Activated naive CD4-positive, alpha-beta T cell treated with anti-CD3 and anti-CD28 coated beads, Interleukin-2, amount 50 U/mL, for 16 hours (primary cell): ENCODE measurements around the gene CD5L.

Experiments used
- DNase-seq: peaks from one replicate; pipeline ENCODE4 v3.0.0-alpha.2; 2020

Gene CD5L

DNA sequence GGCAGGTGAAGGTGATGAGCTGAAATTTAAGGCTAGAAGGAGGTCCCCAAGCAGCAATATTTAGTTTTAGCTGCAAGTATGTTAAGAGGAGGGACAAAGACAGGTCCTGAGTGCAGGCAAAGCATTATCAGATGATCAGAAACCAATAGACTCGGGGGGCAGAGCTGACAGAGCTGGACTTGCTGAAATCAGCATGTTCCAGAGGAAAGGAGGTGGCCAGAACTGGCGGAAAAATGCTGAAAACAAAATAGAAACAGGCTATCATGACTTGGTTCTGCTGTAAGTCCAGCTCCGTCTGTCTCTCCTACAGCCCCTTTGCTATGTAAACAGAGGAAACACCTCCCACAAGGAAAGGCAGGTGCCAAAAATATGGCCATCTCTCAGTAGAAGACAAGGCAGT is at the start of gene CD5L:
Gene CD5L (minus strand): TSS at position 101 of the 400 bp plus-strand sequence. CDS start 107 bp downstream, outside the sequence.
- no peak for DNase-seq

DNA sequence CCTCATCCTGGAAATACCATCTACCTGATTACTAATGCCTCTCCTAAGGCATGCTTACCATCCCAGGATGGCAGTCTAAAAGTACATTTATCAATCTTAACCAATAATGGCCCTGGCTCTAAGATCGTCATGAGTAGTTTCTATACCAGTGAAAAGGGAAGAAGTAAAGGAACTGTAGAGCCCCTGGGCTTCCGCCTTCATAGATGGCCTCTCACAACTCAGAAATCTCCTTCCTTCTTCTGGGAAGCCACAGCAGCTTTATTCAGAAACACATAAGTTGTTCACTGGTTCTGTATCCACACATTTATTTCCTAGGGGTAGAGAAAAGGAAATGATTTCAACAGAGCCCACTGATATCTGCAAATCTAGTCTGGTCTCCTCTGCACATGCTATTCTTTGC is 41.0 kb upstream of the CD5L start:
- no peak for DNase-seq

DNA sequence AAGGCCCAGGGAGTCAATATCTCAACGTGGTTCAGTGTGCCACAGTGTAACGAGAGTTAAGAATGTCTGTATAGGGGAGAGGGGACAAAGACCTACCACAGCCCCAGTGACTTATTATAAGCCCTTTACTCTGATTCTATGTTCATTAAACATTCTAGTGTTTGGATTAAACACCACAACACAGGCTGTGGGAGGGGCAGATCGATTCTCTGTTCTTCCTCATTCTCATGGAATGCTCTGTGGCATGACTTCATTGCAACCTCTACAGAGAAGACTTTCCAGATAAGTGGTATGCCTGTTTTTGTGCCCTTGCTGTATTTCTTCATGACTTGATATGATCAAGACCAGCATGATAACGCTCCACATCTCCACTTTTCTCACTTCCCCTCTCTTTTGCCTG is 39.0 kb upstream of the CD5L start:
- DNase-seq, result no peak

DNA sequence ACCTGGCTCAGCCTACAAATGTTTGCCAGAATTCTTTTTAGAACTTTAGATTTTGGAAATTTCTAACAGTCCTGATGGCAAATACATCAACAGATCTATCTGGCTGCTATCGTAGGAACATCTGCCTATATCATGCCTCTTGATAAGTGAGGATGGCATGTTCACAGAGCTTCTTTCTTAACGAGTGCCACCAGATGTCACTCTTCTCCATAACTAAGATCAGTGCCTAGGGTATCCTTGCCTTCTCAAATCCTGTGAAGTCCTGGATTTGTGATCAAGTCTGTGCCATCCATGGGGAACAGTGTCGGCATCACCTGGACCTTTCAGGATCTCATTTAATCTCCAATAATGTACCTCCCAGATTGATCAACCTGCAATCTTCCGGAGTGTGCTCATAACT is 36.5 kb upstream of the CD5L start:
- no peak for DNase-seq

DNA sequence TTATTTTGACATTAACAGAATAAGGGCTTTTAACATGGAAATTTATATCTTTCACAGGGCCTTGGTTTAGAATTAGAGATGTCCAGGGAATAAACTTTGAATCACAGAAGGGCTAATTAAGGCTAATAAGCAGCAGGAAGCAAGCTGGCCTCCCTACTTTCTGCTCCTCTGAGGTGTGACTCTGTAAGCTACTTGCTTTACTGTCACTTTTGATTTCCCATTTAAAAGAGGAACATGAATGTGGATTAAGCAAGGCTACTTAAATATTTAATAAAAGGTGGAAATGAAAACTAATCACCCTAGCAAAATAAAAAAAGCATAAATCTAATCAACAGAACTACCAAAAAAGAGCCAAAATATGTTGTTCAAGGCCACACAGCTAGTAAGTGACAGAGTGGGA is 28.9 kb upstream of the CD5L start:
- no peak for DNase-seq

DNA sequence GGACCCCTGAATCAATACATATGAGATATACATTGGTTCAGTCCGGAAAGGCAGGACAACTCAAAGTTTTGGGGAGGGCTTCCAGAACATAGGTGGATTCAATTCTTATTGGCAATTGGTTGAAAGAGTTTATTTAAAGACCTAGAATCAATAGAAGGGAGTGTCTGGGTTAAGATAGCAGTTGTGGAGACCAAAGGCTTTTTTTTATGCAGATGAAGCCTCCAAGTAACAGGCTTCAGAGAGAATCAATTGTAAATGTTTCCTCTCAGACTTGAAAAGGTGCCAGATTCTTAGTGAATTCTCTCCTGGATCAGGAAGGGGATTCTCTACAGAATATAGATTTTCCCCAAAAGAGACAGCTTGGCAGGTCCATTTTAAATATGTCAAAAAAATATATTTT is 27.0 kb upstream of the CD5L start:
- DNase-seq, result no peak

DNA sequence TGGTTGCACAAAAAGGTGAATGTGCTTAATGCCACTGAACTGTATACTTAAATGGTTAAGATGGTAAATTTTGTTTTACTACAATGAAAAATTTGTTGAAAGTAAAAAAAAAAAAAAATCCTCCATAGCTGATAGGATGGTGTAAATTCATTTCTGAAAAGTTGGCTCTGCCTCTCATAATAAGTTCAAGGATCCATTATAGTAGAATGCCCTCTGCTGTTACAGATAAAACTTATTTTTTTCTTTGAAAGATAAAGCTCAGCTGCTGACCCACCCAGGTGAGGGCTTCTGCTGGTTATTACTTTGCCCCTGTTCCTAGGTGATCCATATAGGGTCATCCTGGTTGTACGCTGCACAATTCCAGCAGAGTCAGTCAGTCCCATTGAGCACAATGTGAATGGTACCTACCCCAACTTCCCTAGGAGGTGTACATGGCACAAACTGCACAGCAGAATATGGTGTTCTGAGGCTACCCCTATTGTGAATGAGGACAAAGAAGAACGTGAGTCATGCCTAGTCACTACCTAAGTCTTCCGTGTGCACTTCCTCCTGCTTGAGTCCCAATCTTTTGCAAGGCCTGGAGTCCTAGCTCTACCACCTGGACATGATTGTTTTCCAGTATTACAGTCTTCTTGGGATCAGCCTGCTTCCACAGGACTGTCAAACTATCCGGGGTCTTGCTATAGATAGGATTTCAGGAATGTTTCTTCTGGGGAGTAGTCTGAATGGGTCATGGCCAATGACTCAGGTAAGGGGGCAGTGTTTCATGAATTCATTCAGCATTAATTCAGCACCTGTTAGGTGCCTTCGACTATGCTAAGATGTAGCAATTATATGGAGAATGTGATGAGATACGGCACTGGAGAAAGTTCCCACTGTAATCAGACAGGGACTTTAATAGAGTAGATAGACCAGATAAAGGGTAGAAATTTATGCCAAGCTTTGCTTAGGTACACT is 20.8 kb upstream of the CD5L start:
- no peak for DNase-seq

DNA sequence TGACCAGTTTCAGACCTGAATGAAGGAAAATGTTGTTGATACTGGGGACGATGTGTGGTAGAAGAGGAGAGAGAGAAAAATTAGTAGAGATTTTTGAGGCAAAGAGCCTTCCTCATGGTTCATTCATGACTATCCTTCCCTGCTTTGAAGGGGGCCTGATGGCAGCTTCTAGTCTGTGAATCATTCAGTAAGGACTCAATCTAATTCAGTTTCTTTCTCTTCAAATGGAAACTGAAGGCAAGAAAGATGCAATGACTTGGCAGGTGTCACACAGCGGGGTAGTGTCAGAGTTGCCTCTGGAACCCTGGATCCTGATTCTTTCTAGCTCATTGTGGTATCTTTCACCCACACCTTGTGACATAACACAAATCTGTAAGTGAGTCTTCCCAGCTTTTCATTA is 14.9 kb upstream of the CD5L start:
- DNase-seq, result no peak

DNA sequence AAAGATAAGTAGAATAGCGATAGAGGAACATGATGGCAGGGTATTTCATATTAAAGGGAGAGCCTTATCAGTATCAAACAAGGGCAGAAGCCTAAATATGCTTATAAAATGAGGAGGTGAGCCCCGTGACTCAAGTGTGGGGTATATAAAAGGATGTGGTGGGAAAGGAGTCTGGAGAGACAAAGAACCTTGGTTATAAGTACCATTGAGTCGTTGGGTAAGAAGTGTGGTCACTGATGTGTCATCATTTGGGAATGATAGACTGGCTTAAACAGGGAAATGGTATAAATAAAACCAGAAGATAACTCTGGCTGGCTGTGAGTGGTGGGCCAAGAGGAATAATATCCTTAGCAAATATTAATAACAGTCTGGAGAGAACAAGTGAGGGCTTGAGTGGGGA is 10.9 kb upstream of the CD5L start:
- DNase-seq, result no peak

DNA sequence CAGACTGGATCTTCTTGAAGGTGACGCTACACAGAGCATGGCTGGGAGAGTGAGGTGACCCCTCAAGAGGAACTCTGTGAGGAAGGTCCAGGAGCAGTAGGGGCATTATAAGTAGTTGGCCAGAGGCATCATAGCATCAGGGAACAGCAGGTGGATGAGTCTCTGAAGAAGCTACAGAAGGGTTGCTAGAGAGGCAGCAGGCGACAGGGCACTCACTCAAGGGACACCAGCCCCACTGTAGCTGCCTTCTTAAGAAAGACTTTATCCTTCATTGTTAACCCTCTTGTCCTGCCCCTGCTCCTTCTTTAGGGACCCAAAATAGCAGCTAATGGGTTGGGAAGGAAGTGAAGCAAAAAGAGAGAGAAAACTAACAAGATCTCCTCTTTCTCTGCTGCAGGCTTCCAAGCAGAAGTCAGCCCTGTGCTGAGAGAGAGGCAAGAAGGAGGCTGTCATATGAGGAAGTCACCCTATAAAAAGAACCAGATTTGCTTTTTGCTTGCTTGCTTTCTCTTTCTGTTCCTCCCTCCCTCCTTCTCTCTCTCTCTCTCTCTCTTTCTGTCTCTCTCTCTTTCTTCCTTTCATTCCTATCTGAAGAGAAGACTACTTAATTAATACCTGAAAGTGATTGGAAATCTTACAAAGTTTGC is 7.7 kb upstream of the CD5L start:
- DNase-seq, result no peak

DNA sequence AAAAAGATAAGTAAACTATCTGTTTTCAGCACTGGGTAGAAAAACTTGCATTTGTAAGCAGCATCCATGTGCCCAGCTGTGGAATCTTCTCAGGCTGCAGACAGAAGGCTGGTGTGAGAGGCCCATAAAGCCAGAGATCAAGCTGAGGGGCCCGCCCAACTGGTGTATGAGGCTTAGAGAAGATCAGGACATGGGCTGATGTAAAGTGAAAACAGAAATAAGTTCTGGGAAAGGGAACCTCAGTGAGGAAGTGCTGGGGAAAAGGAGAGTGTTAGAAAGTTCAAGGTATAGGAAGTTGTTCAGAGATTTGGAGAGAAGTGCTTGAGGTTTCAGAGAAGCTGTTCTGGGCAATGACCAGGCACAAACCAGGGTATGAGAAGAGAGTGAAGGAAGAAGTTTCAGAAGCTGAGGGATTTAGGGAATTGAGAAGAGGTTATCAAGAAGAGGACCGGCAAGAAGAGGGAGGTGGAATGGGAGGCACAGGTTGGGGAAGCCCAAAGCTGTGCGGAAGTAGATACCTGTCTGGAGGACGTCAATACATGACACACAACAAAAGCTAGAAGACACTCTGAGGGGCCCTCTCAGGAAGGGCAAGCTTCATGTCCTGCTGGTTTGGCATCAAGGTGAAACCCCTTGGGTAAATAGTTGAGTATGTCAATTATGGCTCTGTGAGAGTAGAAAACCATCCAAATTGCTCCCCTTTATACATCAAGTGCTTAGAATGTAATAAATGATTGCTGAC is 2.7 kb upstream of the CD5L start:
- DNase-seq, result no peak

DNA sequence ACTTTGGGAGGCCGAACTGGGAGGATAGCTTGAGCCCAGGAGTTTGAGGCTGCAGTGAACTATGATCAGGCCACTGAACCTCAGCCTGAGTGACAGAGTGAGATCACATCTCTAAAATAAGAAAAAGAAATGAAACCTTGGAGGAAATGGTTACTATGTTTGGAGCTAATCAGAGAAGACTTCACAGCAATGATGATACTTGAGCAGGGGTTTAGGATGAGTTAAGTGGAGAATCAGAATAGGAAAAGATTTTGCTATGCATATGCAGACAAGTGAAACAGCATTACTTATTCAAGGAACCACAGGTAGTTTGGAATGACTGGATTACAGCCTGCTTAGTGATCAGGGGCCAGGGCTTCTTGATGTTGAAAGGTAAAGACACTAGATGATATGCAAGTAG is 1.3 kb upstream of the CD5L start:
- DNase-seq, result no peak

DNA sequence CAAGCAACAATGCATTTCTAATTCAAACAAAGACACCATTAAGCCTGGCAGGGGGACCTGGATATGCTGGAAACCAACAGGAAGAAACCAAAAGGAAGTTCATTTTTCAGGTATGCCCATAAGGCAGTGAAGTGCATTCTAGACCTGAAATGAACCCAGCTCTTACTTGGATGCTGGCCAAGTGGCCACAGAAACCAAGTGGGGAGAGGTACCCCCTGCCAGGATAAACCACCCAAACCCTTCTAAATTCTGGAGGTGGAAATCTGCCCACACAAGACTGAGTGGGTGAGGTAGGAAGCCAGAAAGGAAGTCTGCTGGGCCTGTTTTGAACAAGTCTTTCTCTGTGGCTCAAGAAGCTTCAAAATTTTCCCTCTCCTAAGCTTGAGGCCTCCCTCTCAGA is 2.6 kb downstream of the CD5L start:
- DNase-seq, result no peak

DNA sequence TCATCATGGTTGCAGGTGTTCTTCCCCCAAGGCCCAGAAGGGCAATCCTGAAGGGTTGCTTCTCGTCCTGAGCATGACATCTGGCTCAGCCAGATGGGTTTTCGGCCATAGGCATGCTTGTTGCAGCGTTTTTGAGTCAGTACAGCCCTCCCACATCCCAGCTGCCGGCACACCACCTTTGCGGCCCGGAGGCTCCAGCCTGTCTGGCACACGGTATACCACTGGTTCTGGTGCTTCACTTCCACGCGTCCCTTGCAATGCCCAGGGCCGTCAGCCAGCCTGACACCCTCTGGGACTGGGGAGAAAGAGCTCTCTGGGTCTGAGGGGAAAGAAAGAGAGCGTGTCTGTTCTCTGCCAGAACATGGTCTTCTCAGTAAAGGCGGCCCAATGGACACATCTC is 7.2 kb downstream of the CD5L start:
- DNase-seq, result no peak

DNA sequence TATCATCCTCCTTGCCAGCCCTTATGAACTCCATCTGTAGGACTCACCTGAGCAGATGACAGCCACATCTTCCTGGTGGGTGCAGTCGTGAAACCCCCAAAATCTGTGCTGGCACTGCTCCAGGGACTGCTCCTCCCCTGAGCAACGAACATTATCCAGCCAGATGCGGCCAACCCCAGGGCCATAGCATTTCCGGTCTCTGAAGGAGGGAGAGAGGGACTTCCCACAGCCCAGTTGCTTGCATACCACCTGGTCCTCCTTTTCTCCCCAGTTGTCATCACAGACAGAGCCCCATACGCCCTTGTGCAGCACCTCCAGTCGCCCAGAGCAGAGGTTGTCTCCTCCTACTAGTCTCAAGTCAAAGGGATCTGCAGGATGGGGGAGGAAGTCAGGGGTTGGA is 8.5 kb downstream of the CD5L start:
- no peak for DNase-seq

DNA sequence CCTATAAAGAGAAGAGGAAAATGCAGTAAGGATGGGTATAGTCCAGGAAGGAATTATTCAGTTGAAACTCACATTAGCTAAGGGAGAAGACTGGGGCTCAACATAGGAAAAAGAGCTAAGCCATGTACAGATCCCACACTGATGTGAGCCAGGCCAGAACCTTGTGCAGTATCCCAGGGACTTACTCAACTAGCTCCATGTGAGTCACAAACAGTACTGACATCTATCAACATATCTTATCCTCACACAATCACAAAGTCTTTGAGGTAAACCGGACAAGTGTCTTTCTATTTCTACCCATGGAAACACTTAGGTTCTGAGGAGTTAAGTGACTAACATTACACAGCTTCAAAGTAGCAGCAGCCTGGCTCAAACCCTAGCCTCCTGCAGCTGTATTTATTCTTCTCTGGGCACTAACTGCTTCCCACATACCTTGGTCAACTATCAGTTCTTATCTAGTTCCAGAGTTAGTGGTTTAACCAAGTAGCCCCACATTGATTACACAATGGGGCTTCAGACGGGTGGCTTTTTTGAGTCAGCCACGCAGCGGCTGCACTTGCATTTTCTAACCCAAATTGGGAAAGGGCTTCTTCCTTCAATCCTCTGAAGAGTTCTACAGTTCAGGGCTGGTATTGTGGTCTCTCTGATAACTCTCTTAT is 9.5 kb downstream of the CD5L start:
- DNase-seq, result no peak

DNA sequence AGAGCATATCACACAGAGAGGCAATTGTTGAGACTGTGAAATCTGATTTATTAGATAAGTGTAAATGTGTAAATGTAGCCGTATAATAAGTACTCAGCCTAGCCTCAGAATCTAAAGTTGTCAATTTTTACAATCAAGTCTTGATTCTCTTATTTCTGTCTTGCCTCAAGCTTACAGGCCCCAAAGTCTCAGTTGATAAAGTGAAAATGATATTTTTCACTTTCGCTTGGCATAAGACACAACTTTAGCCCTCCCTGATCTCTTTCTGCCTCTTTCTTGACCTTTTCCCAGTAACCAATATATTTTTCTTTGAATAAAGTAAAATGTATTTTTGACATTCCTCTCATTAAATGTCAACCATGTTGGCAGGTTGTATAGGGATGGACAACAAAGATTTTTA is 10.7 kb downstream of the CD5L start:
- DNase-seq, result no peak

DNA sequence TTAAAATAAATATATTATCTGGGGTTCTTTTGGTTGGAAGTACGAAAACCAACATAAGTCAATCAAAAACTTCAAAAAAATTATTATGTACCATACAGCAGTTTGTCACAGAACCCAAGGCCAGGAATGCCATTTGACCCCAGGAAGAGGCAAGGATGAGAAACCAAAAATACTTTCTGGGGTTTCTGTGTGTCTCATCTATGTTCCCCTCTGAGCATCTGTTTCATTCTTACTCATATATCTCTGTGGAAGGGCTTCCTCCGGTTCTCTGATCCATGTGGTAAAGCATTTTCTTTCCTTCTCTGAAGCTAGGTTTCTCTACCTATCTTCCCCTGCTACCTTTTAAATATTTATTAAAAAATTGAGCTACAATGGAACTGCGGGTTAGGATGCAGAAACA is 11.9 kb downstream of the CD5L start:
- DNase-seq, result no peak

DNA sequence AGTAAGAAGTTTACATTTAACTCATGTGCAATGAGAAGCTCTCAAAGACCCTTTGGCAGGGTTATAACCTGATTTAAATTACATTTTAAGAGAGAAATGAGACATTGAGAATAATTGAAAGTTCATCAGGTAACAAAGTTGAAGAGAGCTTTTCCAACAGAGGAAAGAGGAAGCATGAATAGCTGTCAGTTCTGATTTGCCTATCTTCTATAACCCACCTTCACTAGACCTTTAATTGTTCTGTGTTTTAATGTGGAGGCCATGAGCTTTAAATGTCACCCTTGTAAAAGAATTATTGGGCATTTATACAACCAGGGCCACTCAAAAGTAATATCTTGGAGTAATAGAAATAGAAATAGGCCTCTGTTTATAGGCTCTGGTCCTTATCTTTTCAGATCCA is 12.4 kb downstream of the CD5L start:
- DNase-seq, result no peak

DNA sequence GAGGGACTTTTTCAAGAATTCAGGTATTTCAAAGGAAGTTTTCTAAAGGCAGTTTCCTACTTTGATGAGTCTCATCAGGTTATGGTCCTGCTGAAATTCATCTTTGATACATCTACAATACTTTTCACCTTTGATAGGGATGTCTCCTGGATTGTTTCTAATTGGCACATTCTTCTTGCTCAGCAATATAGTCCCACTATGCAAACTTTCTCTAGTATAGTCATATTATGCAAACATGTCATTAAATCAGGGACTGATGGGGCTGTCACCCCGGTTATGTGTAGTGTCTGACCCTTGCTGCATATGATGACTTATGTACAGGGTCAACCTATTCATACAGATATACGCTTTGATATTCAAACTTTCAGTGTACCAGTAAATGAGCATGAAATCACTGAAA is 21.3 kb downstream of the CD5L start:
- no peak for DNase-seq

DNA sequence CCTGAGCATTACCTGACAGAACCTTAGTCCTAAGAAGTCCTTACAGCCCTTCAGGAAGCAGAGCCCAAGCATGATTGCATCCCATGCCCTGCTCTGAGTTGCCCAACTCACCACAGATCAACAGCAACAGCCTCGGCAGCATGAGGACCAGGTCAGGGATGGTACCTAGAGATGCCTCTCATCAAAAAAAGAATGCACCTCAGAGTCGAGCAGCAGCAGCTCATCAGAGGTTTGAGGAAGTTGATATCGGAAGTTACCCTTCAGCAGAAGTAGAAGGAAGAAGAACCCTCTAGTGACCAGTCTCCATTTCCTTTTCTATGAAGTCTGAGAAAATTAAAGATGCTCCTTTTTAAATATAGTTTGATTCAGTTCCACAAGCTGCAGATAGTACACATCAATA is 21.7 kb downstream of the CD5L start, which contains the start of gene FCRL1:
Gene FCRL1 (minus strand): TSS at position 225 of the 400 bp plus-strand sequence. CDS start 83 bp downstream, at position 142.
- DNase-seq, result no peak

DNA sequence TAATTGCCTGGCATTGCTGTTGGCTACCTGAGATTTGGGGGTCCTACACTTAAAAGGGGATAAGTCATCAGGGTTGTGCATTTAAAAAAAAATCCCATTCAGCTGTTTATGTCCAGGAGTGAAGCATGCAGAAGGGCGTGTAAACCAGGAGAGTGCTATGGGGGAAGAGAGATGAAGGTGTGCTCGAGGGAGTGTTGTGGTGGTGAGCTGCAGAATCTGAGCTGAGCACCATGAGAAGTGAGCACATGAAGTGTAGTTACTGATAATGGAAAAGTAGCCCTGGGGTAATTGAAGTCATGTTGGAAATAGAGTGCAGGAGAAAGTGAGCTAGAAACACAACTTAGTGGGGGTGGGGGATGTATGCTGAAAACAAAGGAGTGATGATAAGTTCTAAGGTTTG is 22.4 kb downstream of the CD5L start:
- no peak for DNase-seq

DNA sequence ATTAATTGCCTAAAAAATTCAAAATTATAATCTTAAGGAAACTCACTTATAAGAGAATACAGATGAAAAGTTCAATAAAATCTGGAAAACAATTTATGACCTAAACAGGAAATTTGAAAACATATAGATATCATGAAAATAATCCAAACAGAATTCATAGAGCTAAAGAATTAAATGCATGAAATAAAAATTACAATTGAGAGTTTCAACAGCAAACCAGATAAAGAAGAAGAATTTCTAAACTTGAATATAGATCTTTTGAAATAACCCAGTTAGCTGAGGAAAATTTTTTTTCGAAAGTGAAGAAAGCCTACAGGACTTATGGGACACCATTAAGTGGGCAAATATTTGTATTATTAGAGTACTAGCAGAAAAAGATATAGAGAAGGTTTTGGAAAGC is 28.3 kb downstream of the CD5L start:
- no peak for DNase-seq
